ENCODE data around the gene COMP. TPM values are rescaled to one million over a fixed set of nuclear protein-coding genes. Genes with fewer than 3 reads are reported as not detected.

Gene COMP
- total and polyA plus RNA-seq, 2 donors from 2014 or later = 1.8 to 33.2 TPM

DNA sequence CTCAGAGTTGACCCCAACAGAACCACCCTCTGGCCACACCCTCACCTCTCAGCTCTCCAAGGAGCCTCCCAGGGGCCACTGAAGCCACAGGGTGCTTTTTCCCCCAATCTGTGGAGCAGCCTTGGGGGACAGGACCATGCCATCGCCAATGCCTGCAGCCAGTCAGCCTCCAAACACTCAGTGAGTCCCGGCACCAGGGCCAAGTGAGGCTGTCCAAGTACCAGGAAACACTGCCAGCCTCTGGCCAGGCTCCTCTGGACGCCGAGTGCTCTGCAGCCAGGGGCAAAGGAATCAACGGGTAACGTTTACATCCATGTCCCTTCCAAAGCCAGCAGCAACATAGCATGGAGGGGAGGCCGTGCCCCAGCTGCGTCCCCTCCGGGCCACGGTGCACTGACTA, 9.5 kb upstream of the COMP start:
- H3K4me1 ChIP-seq (ENCODE audit: control insufficient read depth in 2 of 3, insufficient read depth in 2 of 3, low read depth in 1 of 3, low read length in 3 of 3) = no peaks in the 10 kb centered on the region
- intact Hi-C loops (cut with DNase I) = no loop called here
- H3K9me3 ChIP-seq (ENCODE audit: control insufficient read depth in 2 of 3, insufficient read depth in 1 of 3, low read length in 3 of 3) = no peaks in the 10 kb centered on the region
- H3K27ac ChIP-seq (ENCODE audit: low read depth in 2 of 2, low read length in 2 of 2) = no peak overlapping the region
- H3K9ac ChIP-seq (ENCODE audit: low read length in 3 of 3) = no peak overlapping the region
- TF ChIP-seq, protein P1, sequence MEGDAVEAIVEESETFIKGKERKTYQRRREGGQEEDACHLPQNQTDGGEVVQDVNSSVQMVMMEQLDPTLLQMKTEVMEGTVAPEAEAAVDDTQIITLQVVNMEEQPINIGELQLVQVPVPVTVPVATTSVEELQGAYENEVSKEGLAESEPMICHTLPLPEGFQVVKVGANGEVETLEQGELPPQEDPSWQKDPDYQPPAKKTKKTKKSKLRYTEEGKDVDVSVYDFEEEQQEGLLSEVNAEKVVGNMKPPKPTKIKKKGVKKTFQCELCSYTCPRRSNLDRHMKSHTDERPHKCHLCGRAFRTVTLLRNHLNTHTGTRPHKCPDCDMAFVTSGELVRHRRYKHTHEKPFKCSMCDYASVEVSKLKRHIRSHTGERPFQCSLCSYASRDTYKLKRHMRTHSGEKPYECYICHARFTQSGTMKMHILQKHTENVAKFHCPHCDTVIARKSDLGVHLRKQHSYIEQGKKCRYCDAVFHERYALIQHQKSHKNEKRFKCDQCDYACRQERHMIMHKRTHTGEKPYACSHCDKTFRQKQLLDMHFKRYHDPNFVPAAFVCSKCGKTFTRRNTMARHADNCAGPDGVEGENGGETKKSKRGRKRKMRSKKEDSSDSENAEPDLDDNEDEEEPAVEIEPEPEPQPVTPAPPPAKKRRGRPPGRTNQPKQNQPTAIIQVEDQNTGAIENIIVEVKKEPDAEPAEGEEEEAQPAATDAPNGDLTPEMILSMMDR (IDR thresholded peaks at IDR 0.05; ENCODE audit: borderline replicate concordance, extremely low read depth, insufficient read depth) = no peak
- DNase-seq = no peak
- H3K4me3 ChIP-seq (ENCODE audit: low read length in 3 of 3) = no peak overlapping the region
- H3K27me3 ChIP-seq (ENCODE audit: control insufficient read depth, insufficient read depth, low read length) = peaks cover 3% of the 10 kb centered on the region
- H3K36me3 ChIP-seq (ENCODE audit: control insufficient read depth in 2 of 3, insufficient read depth in 3 of 3, low read length in 3 of 3) = no peaks in the 10 kb centered on the region
- FAIRE-seq = no peak

GRCh38 chr19:18800079-18800478, 9.0 kb upstream of the COMP start:
- TF ChIP-seq, protein P1 (IDR thresholded peaks at IDR 0.05; ENCODE audit: borderline replicate concordance, extremely low read depth, insufficient read depth) = no peak
- FAIRE-seq = no peak

DNA sequence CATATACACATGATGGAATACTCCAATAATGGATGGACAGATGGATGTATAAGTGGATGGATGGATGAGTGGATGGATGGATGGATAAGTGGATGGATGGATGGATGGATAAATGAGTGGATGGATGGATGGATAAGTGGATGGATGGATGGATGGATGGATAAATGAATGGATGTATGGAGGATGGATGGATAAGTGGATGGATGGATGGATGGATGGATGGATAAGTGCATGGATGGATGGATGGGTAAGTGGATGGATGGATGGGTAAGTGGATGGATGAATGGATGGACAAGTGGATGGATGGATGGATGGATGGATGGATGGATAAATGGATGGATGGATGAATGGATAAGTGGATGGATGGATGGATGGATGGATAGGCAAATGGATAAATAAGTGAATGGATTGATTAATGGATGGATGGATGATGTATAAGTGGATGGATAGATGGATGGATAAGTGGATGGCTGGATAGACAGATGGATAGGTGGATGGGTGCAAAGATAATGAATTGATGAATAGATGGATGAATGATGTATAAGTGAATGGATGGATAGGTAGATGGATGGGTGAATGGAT, 8.4 kb upstream of the COMP start:
- no peaks in the 10 kb centered on the region for H3K4me1 ChIP-seq (ENCODE audit: control insufficient read depth in 2 of 3, insufficient read depth in 2 of 3, low read depth in 1 of 3, low read length in 3 of 3)
- H3K27ac ChIP-seq (ENCODE audit: low read depth in 2 of 2, low read length in 2 of 2) = no peak overlapping the region
- FAIRE-seq (no peak), DNase-seq (no peak)
- no peak overlapping the region for H3K9ac ChIP-seq (ENCODE audit: low read length in 3 of 3)
- H3K9me3 ChIP-seq (ENCODE audit: control insufficient read depth in 2 of 3, insufficient read depth in 1 of 3, low read length in 3 of 3) = no peaks in the 10 kb centered on the region
- TF ChIP-seq, protein P1 (IDR thresholded peaks at IDR 0.05; ENCODE audit: borderline replicate concordance, extremely low read depth, insufficient read depth) = no peak
- peaks cover 3% of the 10 kb centered on the region for H3K27me3 ChIP-seq (ENCODE audit: control insufficient read depth, insufficient read depth, low read length)
- intact Hi-C loops (cut with DNase I) = no loop called here
- H3K36me3 ChIP-seq (ENCODE audit: control insufficient read depth in 2 of 3, insufficient read depth in 3 of 3, low read length in 3 of 3) = no peaks in the 10 kb centered on the region
- no peak overlapping the region for H3K4me3 ChIP-seq (ENCODE audit: low read length in 3 of 3)

More at GRCh38 chr19:18800079-18800478, 9.0 kb upstream of the COMP start:
- Histone ChIP-seq H3K27me3 (ENCODE audit: control insufficient read depth, insufficient read depth, low read length) (peaks cover 3% of the 10 kb centered on the region), H3K9ac (ENCODE audit: low read length in 3 of 3) (no peak overlapping the region), H3K9me3 (ENCODE audit: control insufficient read depth in 2 of 3, insufficient read depth in 1 of 3, low read length in 3 of 3) (no peaks in the 10 kb centered on the region), H3K36me3 (ENCODE audit: control insufficient read depth in 2 of 3, insufficient read depth in 3 of 3, low read length in 3 of 3) (no peaks in the 10 kb centered on the region), H3K4me3 (ENCODE audit: low read length in 3 of 3) (no peak overlapping the region), H3K4me1 (ENCODE audit: control insufficient read depth in 2 of 3, insufficient read depth in 2 of 3, low read depth in 1 of 3, low read length in 3 of 3) (no peaks in the 10 kb centered on the region), H3K27ac (ENCODE audit: low read depth in 2 of 2, low read length in 2 of 2) (no peak overlapping the region)
- intact Hi-C loops (cut with DNase I) = no loop called here
- DNase-seq = no peak
